HEK293 (cell line): ENCODE measurements around the gene PKNOX2.

ENCODE experiments used
- BCL11A ChIP-seq: fragments of 450-650 bp; formaldehyde crosslinking; IDR thresholded peaks from 2 replicates; pipeline ENCODE4 v1.5.1; 2016; ENCODE audit warnings: low read depth, missing biosample characterization, missing genetic modification characterization
- ZBTB7A ChIP-seq: fragments of 450-650 bp; formaldehyde crosslinking; IDR thresholded peaks from 2 replicates; pipeline ENCODE4 v1.5.1; 2016; ENCODE audit warnings: low read depth, missing biosample characterization, missing genetic modification characterization
- ZBTB8A ChIP-seq: fragments of 450-650 bp; formaldehyde crosslinking; IDR thresholded peaks from 2 replicates; pipeline ENCODE4 v1.5.1; 2016; ENCODE audit warnings: missing biosample characterization, missing genetic modification characterization
- TF ChIP-seq, protein P1 (sequence below): fragments of 450-650 bp; formaldehyde crosslinking; IDR thresholded peaks from 2 replicates; pipeline ENCODE4 v1.5.1; 2016; ENCODE audit warnings: missing biosample characterization, missing genetic modification characterization
- TF ChIP-seq, protein P2 (sequence below): fragments of 450-650 bp; formaldehyde crosslinking; IDR thresholded peaks from 2 replicates; pipeline ENCODE4 v1.5.1; 2016; ENCODE audit warnings: missing biosample characterization, missing genetic modification characterization
- TF ChIP-seq, protein P3 (sequence below): fragments of 450-650 bp; formaldehyde crosslinking; IDR thresholded peaks from 2 replicates; pipeline ENCODE4; 2016; ENCODE audit warnings: missing biosample characterization, missing genetic modification characterization

- TF ChIP-seq, protein P1, sequence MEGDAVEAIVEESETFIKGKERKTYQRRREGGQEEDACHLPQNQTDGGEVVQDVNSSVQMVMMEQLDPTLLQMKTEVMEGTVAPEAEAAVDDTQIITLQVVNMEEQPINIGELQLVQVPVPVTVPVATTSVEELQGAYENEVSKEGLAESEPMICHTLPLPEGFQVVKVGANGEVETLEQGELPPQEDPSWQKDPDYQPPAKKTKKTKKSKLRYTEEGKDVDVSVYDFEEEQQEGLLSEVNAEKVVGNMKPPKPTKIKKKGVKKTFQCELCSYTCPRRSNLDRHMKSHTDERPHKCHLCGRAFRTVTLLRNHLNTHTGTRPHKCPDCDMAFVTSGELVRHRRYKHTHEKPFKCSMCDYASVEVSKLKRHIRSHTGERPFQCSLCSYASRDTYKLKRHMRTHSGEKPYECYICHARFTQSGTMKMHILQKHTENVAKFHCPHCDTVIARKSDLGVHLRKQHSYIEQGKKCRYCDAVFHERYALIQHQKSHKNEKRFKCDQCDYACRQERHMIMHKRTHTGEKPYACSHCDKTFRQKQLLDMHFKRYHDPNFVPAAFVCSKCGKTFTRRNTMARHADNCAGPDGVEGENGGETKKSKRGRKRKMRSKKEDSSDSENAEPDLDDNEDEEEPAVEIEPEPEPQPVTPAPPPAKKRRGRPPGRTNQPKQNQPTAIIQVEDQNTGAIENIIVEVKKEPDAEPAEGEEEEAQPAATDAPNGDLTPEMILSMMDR (tag by site-specific recombination) = no peak
- TF ChIP-seq, protein P2, sequence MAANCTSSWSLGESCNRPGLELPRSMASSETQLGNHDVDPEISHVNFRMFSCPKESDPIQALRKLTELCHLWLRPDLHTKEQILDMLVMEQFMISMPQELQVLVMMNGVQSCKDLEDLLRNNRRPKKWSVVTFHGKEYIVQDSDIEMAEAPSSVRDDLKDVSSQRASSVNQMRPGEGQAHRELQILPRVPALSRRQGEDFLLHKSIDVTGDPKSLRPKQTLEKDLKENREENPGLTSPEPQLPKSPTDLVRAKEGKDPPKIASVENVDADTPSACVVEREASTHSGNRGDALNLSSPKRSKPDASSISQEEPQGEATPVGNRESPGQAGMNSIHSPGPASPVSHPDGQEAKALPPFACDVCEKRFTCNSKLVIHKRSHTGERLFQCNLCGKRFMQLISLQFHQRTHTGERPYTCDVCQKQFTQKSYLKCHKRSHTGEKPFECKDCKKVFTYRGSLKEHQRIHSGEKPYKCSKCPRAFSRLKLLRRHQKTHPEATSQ (tag by site-specific recombination) = no peak
- TF ChIP-seq ZBTB7A (tag by site-specific recombination) (no peak), ZBTB8A (no peak), BCL11A (no peak)
- TF ChIP-seq, protein P3, sequence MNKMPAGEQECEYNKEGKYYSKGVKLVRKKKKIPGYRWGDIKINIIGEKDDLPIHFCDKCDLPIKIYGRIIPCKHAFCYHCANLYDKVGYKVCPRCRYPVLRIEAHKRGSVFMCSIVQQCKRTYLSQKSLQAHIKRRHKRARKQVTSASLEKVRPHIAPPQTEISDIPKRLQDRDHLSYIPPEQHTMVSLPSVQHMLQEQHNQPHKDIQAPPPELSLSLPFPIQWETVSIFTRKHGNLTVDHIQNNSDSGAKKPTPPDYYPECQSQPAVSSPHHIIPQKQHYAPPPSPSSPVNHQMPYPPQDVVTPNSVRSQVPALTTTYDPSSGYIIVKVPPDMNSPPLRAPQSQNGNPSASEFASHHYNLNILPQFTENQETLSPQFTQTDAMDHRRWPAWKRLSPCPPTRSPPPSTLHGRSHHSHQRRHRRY (tag by site-specific recombination) = no peak
These were observed 248.0 kb downstream of the PKNOX2 start for GRCh38 chr11:125412509-125412908.
